Renal cortex interstitium (tissue), 11 donors: ENCODE measurements around the gene ANGPTL8. TPM values are rescaled to one million over a fixed set of nuclear protein-coding genes. Genes with fewer than 3 reads are reported as not detected.
A peak's percentile ranks its signal among the peaks of the same experiment; 100 is the strongest.

Experiments used
- DNase-seq, 11 donors: peaks; one replicate each; pipeline ENCODE4 v3.0.0-alpha.2; 2013; ENCODE audit warnings: low read depth in 9 of 11, low spot score in 4 of 11; ENCODE audit errors: extremely low read depth in 1 of 11
- polyA plus RNA-seq, 3 donors: library from polyadenylated mRNA; unstranded; fragments of 120-200 nt; gene quantifications; one replicate each; pipeline ENCODE4 v1.2.1, GENCODE V29; 2013; ENCODE audit not compliant: insufficient read length in 3 of 3

The ANGPTL8 gene
- polyA plus RNA-seq, 3 donors: 0.34 to 0.68 (median 0.41) TPM

DNA sequence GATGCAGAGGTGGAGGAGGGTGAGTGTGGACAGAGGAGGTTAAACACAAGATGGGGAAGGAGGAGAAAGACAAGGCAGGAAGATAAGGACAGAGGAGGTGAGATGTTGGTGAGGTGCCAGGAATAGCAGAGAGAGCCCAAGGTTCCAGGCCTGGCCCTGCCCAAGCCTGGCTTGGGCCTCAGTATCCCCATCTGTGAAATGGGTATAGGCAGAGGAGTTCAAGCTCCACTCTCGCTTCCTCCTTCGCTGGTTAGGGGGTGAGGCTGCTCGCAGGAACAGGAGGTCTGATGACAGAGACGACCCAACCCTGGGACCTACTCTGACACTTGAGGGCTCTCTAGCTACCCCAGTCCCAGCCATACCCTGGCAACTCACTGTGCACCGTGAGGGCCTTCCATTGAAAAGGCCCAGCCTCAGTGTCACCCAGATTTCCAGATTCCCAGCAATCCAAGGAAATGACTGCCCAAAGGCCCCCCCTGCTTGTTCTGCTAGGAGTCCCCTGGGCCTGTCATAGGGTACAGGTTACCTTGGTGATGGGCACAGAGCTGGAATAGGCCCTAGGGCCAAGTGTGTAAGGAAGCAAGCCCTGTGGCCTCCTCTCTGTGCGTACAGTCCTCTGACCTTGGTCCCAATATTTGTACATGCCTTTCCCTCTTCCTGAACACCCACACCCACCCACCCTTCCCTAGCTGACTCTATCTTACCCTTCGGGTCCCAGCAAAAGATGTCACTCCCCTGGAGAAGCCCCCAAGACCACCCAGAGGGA is 8.6 kb upstream of the ANGPTL8 start:
- DNase-seq: no peak

DNA sequence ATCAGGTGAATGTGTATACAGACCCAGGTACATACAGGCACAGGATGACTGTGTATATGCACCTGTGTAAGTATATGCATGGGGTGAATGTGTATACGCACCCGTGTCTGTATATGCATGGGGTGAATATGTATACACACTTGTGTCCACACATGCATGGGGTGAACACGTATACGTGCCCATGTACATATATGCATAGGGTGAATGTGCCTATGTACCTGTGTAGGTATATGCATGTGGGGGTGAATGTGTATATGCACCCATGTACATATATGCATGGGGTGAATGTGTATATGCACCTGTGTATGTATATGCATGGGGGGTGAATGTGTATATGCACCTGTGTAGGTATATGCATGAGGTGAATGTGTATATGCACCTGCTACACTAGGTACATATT is 6.9 kb upstream of the ANGPTL8 start:
- DNase-seq: no peak

DNA sequence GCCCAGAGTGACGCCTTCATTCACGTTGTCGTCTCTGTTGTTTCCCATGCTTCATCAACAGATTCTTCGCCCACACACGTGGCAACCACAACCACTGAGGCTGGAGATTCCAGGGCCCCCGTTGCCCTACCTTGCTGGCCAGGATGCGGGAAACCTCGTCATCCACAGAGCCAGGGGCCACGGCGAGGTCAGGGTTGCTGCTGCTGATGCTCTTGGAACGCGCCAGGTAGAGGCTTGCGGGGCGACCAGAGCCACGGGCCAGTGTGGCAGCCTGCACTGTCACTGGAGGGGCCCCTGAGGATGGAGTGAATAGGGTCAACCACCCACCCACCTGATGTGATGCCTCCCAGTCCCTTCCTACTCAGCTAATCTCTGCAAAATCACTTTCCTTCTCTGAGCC is 6.3 kb upstream of the ANGPTL8 start:
- no peak for DNase-seq

DNA sequence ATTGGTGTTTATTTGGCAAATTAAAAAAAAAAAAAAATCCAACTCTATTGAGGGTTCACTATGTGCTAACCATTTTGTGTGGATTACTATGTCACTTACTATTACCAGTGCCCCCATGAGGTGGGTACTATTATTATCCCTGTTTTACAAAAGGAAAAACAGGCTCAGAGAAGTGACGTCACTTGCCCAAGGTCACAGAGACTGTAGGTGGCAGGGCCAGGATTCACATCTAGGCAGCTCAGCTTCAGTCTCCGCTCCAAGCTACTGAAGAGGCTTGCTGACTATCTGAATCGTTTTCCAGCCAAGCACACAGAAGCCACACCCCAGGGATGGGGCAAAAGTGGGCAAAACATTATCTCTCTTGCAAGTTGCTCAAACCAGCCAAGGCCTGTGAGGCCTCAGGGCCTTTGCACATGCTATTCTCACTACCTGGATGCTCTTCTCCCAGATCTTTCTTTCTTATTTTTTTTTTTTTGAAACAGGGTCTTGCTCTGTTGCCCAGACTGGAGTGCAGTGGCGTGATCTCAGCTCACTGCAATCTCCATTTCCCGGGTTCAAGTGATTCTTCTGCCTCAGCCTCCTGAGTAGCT is 4.8 kb upstream of the ANGPTL8 start:
- no peak for DNase-seq

DNA sequence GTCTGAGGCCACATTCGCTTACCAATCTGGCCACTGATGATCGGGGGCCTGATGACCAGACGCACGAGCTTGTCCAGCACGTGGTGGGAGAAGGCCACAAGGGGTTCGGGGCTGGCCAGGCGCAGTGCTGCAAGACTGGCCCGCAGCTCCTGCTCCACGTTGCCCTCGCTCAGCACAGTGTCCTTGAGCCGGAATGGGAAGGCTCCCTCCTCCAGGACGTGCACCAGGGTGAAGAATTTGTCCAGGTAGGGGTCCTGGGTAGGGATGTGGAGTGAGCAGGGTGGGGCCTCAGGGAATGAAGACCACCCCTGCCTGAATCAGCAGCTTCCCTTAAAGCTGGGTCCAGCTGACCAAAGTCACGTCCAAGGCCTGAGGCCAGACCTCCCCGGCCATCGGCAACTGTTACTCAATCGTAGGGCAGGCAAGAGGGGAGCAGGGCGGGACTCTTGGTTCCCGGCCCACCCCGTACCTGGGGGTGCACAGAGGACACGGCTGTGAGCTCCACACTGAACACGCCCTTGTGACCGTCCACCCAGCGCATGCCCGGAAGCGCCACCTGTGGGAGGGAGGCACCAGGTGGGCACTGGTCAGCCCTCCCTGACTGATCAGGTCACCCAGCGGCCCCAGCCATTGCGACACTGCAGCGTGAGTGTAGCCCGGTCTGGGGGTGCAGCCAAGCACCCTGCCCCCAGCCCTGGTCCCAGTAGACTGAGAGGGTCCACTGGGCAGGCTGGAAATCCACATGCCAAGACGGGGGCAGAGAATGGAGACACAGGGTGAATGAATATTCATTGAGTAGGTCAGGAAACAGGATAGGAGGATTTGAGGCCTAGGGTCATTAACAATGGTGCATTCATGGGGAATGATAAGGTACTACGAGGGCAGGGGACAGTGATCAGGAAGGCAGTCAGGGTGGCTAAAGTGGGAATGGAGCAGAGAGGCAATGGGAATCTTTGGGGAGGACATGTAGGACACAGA is 2.8 kb upstream of the ANGPTL8 start:
- DNase-seq: no peak

DNA sequence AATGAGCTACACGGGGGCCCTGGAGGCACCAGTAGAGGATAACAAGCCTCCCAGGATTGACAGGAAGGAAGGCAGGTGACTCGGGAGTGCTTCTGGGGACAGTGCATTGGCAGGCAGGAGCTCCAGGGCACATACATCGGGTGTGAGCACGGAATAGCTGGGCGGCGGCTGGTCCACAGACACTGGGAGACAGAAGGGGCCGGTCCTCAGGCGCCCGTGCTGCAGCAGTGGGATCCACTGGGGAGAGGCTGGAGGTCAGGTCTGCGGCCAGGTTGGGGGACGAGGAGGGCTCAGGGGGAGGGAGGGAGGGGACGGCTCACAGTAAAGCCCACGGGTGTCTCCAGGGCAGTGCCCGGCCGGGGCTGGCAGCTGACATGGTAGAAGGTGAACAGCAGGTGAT is 2.1 kb upstream of the ANGPTL8 start:
- no peak for DNase-seq

DNA sequence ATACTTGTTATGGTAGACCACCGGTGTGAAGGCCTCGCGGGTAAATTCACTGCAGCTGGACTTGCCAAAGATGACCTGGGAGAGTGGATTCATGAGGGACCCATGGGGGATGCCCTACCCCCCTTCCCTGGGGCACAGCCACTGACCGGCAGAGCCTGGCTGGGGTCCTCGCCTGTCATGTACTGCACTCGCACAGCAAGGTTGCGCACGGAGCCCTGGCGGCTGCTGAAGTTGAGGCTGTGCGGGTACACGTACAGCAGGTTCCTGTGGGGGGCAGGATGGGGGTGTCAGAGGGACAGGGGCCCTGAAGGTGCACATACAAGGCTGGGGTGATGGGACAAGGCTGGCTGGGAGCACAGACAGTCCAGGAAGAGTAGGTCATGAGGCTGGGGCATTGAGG is 1.4 kb upstream of the ANGPTL8 start:
- no peak for DNase-seq

DNA sequence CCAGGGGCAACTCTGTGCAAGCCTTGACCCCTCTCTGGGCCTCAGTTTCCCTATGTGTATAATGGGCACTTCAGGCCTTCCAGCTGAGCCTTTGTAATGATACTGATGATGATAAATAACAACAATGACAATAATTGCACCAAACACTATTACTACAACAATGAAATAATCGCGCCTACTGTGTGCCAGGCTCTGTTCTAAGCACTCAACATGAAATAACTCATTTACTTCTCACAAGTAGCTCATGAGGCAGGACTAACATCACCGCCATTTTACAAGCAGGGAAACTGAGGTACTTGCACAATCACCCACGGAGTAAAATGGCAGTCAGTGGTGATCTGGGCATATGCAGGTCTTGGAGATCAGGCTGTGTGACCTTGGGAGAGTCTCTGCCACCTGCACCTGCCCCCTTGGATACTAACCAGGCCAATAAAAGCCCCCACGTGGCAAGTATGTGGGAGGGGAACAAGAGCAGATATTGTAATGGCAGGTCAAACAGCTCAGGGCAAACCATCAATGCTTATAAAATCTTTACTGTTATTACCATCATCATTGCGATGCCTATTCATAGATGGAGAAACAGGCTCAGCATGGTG is 540 bp upstream of the ANGPTL8 start:
- no peak for DNase-seq

DNA sequence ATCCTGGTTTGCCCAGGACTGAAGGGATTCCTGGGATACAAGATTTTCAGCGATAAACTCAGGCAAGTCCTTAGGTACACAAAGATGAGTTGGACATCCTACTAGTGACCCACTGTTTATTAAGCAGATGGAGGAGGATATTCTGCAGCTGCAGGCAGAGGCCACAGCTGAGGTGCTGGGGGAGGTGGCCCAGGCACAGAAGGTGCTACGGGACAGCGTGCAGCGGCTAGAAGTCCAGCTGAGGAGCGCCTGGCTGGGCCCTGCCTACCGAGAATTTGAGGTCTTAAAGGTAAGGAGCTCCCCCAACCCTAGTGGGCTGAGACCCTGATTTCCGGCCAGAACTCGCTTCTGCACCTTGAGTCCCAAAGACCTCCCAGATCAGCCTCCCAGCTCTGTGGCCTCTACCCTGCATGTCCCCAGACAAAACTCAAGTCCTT is 607 bp downstream of the ANGPTL8 start:
- DNase-seq: no peak

DNA sequence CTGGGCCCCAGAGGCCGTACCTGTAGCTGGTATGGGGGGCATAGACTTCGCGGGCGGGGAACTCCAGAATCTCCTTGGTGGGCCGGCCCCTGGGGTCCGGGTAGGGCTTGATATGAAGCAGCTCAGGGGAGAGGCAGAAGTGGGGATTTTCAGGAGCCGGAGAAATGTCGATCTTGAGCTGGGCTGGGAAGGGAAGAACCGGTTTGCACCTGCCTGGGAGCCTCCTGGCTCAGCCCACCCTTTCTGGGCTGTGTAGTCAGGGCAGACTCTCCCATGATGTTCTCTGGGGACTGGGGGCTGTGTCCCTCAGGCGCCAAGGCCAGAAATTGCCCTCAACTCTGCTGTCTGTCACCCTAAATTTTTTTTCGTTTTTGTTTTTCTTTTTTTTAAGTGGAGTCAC is 2.6 kb downstream of the ANGPTL8 start:
- DNase-seq: no peak

DNA sequence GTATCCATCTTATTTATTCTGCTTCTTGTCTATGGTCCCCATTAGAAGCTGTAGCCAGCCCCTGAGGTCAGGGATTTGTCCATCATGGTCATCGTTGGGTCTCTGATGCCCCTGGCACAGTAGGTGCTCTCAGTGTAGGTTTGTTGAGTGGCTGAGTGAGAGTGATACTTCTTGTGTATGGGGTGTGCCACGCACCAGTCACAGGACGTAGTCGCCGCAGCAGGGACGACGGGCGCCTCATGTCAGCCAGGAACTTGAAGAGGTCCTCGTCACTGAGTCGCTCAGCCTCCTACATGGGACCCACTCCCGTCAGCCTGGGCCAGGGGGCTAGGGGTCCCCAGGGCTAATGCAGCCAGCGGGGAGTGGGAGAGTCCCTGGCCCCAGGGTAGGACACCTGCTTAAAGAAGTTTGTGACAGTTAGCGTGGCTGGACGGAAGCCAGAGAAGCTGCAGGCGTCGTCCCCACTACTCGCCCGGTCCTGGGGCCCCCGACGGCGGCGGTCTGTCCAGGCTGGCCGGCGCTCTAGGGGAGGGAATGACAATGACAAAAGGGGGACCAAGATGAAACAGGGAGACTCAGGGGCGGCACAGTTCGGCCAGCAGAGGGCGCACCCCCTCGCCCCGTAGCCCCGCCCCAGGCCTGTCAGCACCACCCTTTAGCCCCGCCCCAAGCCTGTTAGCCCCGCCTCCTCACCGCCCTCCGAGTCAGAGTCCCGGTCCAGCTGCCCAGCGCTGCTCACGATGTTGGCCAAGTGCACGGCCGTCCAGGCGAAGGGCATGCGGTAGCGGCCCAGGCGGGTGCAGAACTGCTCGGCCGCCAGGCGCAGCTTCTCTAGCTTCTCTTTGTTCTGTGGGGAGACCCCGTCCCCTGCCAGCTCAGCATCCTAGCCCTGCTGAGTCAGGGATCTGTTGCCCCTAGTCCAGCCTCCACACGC is 3.7 kb downstream of the ANGPTL8 start:
- peak in 10 of 11 donors; percentile 17 to 79 (median 66) for DNase-seq

DNA sequence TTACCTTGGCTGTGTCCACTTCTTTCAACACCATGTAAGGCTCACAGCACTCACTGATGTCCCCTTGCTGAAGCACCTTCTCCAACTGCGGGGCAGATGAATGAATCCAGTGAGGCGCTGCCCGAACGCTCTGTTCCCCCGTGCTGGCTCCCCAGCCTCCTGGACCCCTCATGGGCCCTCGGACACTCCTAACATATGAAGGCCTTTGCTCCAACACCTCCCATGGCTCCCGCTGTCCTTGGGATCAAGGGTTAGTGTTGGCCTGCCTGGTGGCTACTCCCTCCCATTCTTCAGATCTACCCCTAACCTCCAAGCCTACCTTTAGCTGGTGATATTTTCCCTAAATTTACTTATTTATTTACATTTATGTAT is 4.4 kb downstream of the ANGPTL8 start:
- no peak for DNase-seq

DNA sequence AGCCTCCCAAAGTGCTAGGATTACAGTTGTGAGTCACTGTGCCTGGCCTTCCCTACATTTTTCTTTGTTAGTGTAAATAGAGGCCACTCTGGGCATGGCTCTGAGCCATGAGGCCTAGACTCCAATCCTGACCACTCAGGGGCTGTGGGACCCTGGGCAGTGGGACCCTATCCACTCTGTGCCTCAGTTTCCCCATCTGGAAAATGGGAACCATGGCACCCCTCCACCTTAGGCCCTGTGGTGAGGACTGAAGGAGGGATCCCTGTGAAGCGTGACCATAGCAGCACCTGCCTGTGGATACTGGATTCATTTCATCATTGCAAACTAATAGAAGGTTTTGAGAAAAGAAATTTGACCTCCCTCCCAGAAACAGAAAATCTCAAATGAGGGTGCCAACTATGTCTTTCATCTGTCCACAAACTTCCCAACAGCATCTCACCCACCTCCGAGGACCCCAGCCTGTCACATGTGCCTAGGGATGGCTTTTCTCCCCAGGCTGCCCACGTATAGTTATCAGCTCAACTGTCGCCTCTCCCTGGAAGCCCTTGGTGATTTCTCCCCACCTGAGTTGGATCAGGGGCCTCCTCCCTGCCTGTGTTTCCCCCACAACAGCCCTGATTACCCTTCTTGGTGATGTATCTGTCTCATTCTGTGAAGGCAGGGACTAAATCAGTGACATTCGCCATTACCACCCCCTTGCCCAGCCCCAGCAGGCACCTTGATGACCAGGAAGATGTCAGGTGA is 5.6 kb downstream of the ANGPTL8 start:
- DNase-seq: no peak

DNA sequence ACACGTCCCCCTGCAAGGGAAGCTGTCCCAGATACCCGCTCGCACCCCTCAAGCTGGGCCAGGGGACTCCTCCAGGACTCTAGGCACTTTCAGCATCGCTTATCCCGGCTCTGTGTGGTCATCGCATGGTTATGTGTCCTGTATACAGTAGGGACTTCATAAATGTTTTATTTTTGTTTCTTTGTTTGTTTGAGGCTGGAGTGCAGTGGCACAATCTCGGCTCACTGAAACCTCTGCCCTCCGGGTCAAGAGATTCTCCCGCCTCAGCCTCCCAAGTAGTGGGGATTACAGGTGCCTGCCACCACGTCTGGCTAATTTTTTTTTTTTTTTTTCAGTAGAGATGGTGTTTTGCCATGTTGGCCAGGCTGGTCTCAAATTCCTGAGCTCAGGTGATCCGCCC is 7.5 kb downstream of the ANGPTL8 start:
- no peak for DNase-seq

DNA sequence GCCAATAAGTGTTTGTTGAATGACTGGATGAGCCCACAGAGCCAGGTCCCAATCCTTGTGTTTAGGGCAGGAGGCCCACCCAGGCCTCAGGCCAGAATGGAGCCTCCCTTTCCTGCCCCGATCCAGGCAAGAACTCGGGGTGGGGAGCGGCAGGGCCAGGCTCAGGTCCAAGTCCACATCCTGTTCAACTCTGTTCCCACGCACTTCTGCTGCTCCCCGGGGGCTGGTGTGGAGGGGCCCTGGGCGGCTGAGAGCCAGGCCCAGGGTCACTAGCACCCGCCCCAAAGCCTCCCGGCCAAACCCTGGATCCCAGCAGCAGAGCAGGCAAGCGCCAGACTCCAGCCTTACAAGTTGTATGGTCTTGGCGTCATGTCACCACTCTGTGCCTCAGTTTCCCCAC is 8.0 kb downstream of the ANGPTL8 start:
- DNase-seq: no peak

DNA sequence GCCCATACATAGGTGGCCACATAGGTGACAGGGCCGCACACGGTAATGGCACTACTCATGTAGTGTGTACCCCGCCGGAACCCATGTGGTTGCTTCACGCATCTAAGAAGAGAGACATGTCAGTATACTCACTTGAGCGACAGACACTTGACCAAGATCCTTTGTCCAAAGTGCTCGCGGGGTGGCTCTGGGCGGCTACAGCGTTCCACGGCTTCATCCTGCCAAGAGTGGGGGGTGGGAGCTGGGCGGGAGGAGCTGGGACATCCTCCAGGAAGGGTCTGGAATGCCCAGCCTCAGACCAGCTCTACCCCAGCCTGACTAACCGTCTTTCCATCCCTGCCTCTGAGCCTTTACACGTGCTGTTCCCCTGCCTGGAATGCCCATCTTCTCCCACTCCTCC is 8.5 kb downstream of the ANGPTL8 start:
- DNase-seq: no peak

DNA sequence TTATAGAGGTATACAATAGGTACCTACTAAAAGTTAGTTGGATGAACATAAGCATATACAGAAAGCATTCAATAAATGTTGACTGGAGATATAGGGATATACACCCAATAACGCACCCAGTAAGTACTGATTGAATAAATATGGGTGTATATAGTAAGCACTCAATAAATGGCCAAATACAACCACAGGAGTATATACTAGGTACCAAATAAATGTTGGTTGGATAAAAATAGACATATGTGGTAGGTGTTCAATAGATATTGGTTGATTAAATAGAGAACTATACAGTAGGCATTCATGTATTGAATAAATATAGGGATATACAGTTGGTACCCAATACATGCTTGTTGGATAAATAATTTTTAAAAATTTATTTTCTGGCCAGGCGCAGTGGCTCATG is 9.4 kb downstream of the ANGPTL8 start:
- no peak for DNase-seq

DNA sequence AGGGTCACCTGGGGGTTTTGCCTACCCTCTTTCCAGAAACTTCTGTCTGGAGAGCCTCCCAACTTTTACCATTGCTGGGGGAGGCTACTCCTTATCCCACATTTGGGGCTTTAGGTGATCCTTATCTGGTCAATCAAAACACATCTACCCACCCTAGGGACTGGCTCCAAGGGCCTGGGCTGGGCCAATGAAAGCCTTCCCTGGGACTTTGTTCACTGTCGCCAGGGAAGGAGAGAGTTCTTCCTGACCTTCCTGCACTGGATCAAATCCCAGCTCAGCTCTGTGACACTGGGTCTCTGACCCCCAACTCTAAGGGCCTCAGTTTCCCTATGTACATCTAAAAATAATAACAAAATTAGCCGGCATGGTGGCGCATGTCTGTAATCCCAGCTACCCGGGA is 11.8 kb downstream of the ANGPTL8 start:
- DNase-seq: no peak
